ENCODE data around the gene NMNAT2. TPM values are rescaled to one million over a fixed set of nuclear protein-coding genes. Genes with fewer than 3 reads are reported as not detected.

The NMNAT2 gene
- total and polyA plus RNA-seq, 2 of the 4 experiments (the other 2 are of a cell fraction), result 0.36 to 2.4 TPM

DNA sequence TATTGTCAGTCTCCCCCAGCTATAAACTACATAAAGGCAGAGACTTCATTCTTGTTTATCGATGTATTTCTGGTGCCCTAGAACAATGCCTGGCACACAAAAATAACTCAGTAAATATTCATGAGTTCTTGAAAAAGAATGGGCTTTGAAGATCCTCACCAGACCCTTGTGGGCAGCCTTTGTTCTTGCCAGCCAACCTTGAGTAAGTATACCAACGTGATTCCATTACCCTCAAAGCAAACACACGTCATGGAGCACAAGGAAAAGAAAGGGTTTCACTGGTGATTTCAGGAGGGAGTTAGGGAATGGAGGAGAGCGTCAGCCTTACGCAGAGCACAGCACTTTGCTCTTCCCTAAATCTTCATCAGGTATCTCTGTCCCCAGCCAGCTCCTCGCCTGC, 29.4 kb downstream of the NMNAT2 start:
- Histone ChIP-seq H3K9ac (ENCODE audit: low read depth, low read length) (no peak overlapping the region), H3K4me2 (ENCODE audit: low read depth, low read length) (no peak overlapping the region), H3K27ac (ENCODE audit: insufficient read depth, low read length) (no peak overlapping the region), H2AFZ (replicated peaks; ENCODE audit: low read length, poor library complexity) (no peak overlapping the region), H2BK20ac (ENCODE audit: low read depth, low read length) (no peak overlapping the region), H3K79me1 (ENCODE audit: low read depth in 1 of 2, low read length in 2 of 2) (no peaks in the 10 kb centered on the region), H3K18ac (ENCODE audit: low read depth, low read length) (no peak overlapping the region), H2BK120ac (ENCODE audit: low read depth, low read length) (no peak overlapping the region), H3K4me1 (ENCODE audit: control insufficient read depth, insufficient read depth, low read length) (no peaks in the 10 kb centered on the region), H3K14ac (replicated peaks; ENCODE audit: low read depth, low read length) (no peak overlapping the region), H2AK5ac (ENCODE audit: low read depth, low read length) (no peak overlapping the region), H3K9me1 (ENCODE audit: insufficient read depth, low read length) (no peaks in the 10 kb centered on the region), H3K56ac (ENCODE audit: extremely low read depth, insufficient read depth, low read length) (no peak overlapping the region), H2BK5ac (ENCODE audit: low read depth, low read length, poor library complexity, severe bottlenecking) (no peak overlapping the region), H4K8ac (ENCODE audit: low read depth in 2 of 2, low read length in 2 of 2) (no peak overlapping the region), H3K27me3 (ENCODE audit: control insufficient read depth, insufficient read depth, low read length) (peaks cover 18% of the 10 kb centered on the region), H2BK15ac (ENCODE audit: low read depth, low read length) (no peak overlapping the region), H3K4ac (ENCODE audit: low read depth, low read length) (no peak overlapping the region), H4K20me1 (ENCODE audit: insufficient read depth, low read length) (no peaks in the 10 kb centered on the region), H2AK9ac (replicated peaks; ENCODE audit: low read depth, low read length, poor library complexity) (no peak overlapping the region), H4K5ac (ENCODE audit: low read depth, low read length) (no peak overlapping the region), H3K36me3 (ENCODE audit: control insufficient read depth, insufficient read depth, low read length) (no peaks in the 10 kb centered on the region), H3K9me3 (ENCODE audit: control insufficient read depth, insufficient read depth, low read length) (no peaks in the 10 kb centered on the region), H3K23ac (ENCODE audit: low read depth, low read length) (no peak overlapping the region), H3K4me3 (ENCODE audit: insufficient read depth, low read depth, low read length) (no peak overlapping the region), H4K91ac (ENCODE audit: insufficient read depth, low read depth, low read length) (no peak overlapping the region)
- in situ Hi-C loops (cut with MboI; ENCODE audit: low sequenced_read_pairs), result no loop called here
- DNase-seq, result no peak
- dilution Hi-C loops (cut with HindIII; ENCODE audit: low sequenced_read_pairs, unreplicated experiment), result no loop called here
- ATAC-seq (ENCODE audit: low read depth), result no peak
- POLR2A ChIA-PET (ENCODE audit: unreplicated experiment), result no interaction called here
- WGBS, 2 experiments (ENCODE audit: extremely low coverage in 2 of 2, insufficient read length in 1 of 2), result 40% methylated on average over 1 of the region's 6 CpGs; no CpG with 5 or more reads in 1 of the 2 experiments
- TF ChIP-seq SMC3 (IDR thresholded peaks at IDR 0.05; ENCODE audit: low read depth, low read length), result no peak
- TF ChIP-seq USF2 (IDR thresholded peaks at IDR 0.05; ENCODE audit: low read depth, low read length), result no peak
- no peak for TF ChIP-seq FOS (IDR thresholded peaks at IDR 0.05; ENCODE audit: low read depth, low read length)
- TF ChIP-seq NFE2L2 (IDR thresholded peaks at IDR 0.05; ENCODE audit: low read depth, low read length), result no peak
- TF ChIP-seq MXI1 (IDR thresholded peaks at IDR 0.05; ENCODE audit: borderline replicate concordance, low read depth, low read length), result no peak
- no peak for TF ChIP-seq POLR2A (IDR thresholded peaks at IDR 0.05; ENCODE audit: low read depth, low read length)
- TF ChIP-seq, protein P1, sequence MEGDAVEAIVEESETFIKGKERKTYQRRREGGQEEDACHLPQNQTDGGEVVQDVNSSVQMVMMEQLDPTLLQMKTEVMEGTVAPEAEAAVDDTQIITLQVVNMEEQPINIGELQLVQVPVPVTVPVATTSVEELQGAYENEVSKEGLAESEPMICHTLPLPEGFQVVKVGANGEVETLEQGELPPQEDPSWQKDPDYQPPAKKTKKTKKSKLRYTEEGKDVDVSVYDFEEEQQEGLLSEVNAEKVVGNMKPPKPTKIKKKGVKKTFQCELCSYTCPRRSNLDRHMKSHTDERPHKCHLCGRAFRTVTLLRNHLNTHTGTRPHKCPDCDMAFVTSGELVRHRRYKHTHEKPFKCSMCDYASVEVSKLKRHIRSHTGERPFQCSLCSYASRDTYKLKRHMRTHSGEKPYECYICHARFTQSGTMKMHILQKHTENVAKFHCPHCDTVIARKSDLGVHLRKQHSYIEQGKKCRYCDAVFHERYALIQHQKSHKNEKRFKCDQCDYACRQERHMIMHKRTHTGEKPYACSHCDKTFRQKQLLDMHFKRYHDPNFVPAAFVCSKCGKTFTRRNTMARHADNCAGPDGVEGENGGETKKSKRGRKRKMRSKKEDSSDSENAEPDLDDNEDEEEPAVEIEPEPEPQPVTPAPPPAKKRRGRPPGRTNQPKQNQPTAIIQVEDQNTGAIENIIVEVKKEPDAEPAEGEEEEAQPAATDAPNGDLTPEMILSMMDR (conservative IDR thresholded peaks at IDR 0.05; ENCODE audit: low read depth, low read length), result no peak
- no peak for TF ChIP-seq MAFK (IDR thresholded peaks at IDR 0.05; ENCODE audit: low read depth, low read length)
- TF ChIP-seq ELK1 (IDR thresholded peaks at IDR 0.05; ENCODE audit: borderline replicate concordance, low read depth, low read length), result no peak
- no peak for TF ChIP-seq MAZ (IDR thresholded peaks at IDR 0.05; ENCODE audit: borderline replicate concordance, low read depth, low read length)
- CTCF ChIA-PET, result no interaction called here
- no TSS peak for BruUV-seq (replicated peaks)
- intact Hi-C loops (cut with micrococcal nuclease), result no loop called here

Measured in IMR-90 (cell line).